Activated CD8-positive, alpha-beta memory T cell treated with anti-CD3 and anti-CD28 coated beads for 36 hours (primary cell): ENCODE data around the gene GPR52. TPM values are rescaled to one million over a fixed set of nuclear protein-coding genes. Genes with fewer than 3 reads are reported as not detected.

Experiments used
- CTCF ChIA-PET: fragments of 350-600 bp; sonication (Branson Sonifier 250); formaldehyde crosslinking; loops from one replicate; lab custom pipeline; 2021; ENCODE audit warnings: antibody characterized with exemption; lab: Charles Lee
- POLR2A ChIA-PET: fragments of 350-600 bp; sonication (Branson Sonifier 250); formaldehyde crosslinking; loops from one replicate; lab custom pipeline; 2021; ENCODE audit warnings: antibody characterized with exemption; lab: Charles Lee
- total RNA-seq, 2 experiments: library from RNA; stranded (reverse); gene quantifications; one replicate each; pipeline ENCODE4 v1.2.3, GENCODE V29; 2021

Gene GPR52
- total RNA-seq, 2 experiments from 2014 or later, result 0.44 to 0.55 TPM

DNA sequence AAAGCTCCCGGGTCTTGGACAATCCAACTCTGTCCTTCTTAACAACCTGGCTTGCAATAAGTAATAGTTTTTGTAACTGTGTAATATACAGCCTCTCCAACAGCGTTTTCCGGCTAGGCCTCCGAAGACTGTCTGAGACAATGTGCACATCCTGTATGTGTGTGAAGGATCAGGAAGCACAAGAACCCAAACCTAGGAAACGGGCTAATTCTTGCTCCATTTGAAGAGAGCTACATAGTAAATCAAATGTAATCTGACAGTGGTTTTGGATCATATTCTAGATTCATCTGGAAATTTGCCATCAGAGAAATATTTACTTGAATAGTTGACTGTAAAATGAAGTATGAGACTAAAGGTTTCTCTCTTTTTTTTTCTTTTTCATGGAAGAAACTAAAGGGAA lies 1.2 kb downstream of the GPR52 start:
- CTCF ChIA-PET, result no interaction called here
- POLR2A ChIA-PET, result no interaction called here

DNA sequence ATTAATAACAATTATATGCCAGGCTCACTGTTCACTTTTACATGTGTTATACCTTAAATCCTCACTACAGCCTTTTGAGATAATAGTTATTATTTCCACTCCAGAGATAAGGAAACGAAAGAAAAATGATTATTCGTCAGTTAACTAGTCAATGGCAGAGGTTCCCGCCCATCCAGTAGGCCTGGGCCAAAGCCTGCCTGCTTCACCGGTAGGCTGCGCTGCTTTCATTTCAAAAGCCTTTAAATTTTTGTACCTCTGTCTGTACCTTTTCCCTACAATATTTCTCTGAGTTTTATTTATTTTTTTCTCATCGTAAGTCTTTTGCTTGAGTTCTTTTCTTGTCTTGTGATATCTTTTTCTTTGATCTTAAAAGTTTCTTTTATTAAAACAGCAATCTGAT lies 3.6 kb downstream of the GPR52 start:
- ChIA-PET CTCF (no interaction called here), POLR2A (no interaction called here)

DNA sequence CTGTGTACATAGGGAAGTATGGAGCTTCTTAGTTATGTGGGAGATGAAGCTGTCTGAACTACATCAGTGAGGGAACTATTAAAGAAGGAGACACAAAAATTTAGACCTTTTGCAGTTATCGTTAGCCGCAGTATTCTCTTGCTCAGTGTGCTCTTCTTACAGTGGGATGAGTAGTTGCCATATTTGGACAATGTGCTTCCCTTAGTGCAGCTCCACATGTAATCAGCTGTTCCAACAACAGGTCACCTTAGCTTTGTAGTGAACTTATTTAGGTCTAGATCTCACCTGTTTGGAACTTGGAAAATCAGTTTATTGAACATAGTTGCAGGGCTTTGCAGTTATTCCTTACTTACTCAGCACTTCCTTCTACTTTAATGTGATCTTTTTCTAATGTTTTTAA lies 18.1 kb downstream of the GPR52 start:
- POLR2A ChIA-PET, result no interaction called here
- CTCF ChIA-PET, result no interaction called here

DNA sequence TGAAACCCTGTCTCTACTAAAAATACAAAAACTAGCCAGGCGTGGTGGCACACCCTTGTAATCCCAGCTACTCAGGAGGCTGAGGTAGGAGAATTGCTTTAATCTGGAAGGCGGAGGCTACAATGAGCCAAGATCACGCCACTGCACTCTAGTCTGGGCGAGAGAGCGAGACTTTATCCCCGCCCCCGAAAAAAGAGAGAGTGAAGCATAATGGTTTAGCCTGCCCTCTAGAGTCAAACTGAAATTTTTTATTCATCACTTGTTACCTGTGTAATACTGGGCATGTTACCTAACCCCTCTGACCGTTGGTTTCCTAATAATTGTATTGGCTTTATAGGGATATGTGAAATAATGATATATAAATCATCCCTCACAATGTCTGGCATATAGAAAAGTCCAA lies 18.8 kb downstream of the GPR52 start:
- ChIA-PET POLR2A (no interaction called here), CTCF (interaction anchor here (1.5 kb wide), 1 partner anchor 14 kb away, joined by 3 read pairs; no protein-coding TSS in a partner anchor)

DNA sequence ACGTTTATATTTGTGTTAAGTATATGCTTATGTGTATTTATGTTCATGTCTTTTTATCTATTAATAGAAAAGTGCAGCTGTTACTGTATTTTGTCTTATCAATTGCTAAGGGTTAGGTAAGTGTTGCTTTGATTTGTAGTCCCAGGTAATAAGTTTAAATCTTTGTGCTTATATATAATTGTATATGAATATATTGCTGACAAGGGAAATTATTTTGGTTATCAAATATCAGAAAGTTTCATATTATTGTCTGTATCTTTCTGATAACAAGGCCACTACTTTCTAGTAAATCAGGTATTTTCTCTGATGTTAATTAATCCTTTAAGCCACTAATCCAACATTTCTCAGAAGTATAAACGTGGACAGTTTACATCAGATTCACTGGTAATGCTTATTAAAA lies 21.3 kb downstream of the GPR52 start:
- ChIA-PET CTCF (interaction anchor here (0.7 kb wide), 1 partner anchor 8 kb away, joined by 3 read pairs; no protein-coding TSS in a partner anchor), POLR2A (no interaction called here)

DNA sequence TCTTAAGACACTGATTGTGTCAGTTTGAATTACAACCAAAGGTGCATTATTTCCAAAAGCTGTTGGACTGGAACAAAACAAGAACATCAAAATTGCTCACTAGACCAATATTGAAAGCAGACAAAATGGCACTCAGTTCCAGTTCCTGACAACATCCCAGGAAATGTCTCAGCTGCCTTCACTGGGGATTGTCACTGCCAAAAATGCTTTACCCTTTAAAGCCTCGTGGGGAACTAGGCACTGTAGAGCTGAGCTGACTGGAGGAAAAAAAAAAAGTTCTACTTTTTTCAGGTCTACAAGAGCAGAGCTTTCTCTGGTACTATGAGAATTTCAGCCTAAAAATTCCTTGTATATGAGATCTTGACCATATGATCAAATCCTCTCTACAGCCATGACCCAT lies 21.9 kb downstream of the GPR52 start:
- ChIA-PET POLR2A (no interaction called here), CTCF (interaction anchor here (0.7 kb wide), 1 partner anchor 8 kb away, joined by 3 read pairs; no protein-coding TSS in a partner anchor)

DNA sequence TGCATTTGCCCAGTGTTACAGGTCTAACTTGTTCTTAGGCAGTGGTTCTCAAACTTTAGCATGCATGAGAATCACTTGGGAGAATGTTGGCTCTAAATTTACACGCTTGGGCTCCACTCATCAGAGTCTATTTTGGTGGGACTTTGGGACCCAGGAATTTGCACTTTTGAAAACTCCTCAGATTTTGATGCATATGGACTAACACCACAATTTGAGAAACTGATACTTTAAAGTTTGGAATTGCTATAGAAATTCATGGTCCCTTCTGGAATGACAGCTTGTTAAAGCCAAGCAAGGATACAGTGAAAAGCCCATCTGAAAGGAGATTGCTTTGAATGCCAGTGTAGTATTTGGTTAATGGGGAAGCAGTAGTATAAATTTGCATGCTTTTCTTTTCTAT lies 31.5 kb downstream of the GPR52 start:
- POLR2A ChIA-PET, result no interaction called here

DNA sequence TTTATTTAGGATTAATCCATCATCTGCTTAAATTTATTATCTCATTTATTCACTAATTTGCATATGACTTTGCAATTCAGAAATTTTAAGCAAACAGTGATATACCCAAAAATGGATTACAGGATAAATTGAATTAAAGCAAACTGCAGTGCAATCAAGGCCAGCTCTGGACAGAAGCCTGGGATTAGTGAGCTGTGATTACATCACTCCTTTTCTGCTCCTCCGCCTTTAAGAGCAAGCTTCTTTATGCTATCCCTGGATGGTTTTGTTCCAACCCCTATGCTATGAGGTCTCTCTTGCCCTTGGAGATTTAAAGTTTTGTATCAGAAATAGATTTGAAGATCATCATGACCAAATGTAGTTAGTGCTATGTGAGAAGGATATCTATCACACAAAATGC lies 32.6 kb downstream of the GPR52 start:
- ChIA-PET CTCF (no interaction called here), POLR2A (interaction anchor here (0.6 kb wide), 1 partner anchor 86 kb away, joined by 7 read pairs; no protein-coding TSS in a partner anchor)

More for the DNA sequence above, 31.5 kb downstream of the GPR52 start:
- CTCF ChIA-PET, result no interaction called here

DNA sequence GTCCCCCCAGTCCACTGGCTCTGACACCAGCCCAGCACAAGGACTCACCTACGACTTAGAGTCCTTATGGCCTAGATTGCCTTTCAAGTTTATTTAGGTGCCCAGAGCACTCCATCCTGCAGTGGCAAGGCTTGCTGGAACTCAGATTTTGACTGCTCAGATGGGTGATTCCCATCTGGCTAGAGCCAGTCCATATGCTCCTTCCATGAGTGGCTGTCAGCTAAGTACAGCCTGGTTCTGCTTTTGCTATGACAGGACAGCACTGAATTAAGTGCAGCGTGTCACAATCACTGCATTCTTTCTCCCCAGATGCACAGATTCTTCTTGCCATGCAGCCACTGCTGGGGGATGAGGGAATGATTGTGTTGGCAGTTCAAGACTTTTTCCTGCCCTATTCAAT lies 43.8 kb downstream of the GPR52 start:
- POLR2A ChIA-PET, result interaction anchor here (0.6 kb wide), 1 partner anchor 69 kb away, joined by 4 read pairs; no protein-coding TSS in a partner anchor
- CTCF ChIA-PET, result no interaction called here

DNA sequence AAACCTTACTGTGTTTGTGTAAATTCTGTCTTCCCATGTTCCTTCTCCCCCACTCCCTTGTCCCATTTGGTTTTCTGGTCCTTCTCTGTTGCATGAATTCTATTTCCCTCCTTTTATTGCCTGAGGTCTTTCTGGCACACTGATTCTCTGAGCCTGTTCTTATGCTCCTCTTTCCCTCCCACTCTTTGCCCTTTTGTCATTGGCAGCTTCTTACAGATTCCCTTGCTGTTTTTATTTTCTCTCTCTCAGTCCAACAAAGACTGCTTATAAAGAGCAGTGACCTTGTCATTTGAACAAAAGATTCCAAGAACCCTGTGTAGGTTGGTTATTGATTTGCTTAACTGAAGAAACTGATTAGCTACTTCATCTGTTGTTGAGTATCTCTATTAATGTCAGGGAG lies 49.7 kb downstream of the GPR52 start:
- ChIA-PET CTCF (no interaction called here), POLR2A (no interaction called here)
